Ascending aorta (tissue), 2 donors: ENCODE measurements around the gene ALPK3. TPM values are rescaled to one million over a fixed set of nuclear protein-coding genes. Genes with fewer than 3 reads are reported as not detected.
A peak's percentile ranks its signal among the peaks of the same experiment; 100 is the strongest.

ENCODE experiments used
- DNase-seq, 2 donors: peaks; one replicate each; pipeline ENCODE4 v3.0.0-alpha.2; 2019; ENCODE audit warnings: low spot score in 2 of 2
- H3K27ac ChIP-seq, 2 donors: fragments of 200-600 bp; sonication (generic); one replicate each; pipeline ENCODE4 v1.5.1; 2016 to 2017; ENCODE audit warnings: mild to moderate bottlenecking in 1 of 2
- H3K27me3 ChIP-seq: fragments of 200-600 bp; sonication (generic); one replicate; pipeline ENCODE4 v1.5.1; 2017
- H3K36me3 ChIP-seq, 2 donors: fragments of 200-600 bp; sonication (generic); one replicate each; pipeline ENCODE4 v1.5.1; 2016
- H3K4me1 ChIP-seq, 2 donors: fragments of 200-600 bp; sonication (generic); one replicate each; pipeline ENCODE4 v1.5.1; 2016 to 2017; ENCODE audit warnings: mild to moderate bottlenecking in 1 of 2
- H3K4me3 ChIP-seq, 2 donors: fragments of 200-600 bp; sonication (generic); one replicate each; pipeline ENCODE4 v1.5.1; 2016 to 2017; ENCODE audit warnings: mild to moderate bottlenecking in 1 of 2
- H3K9me3 ChIP-seq, 2 donors: fragments of 200-600 bp; sonication (generic); one replicate each; pipeline ENCODE4 v1.5.1; 2016
- intact Hi-C: fragments of 100-400 bp; cut with DNase I; formaldehyde crosslinking; loops from one replicate; pipeline ENCODE4 v1.15.1; 2023
- total RNA-seq: library from RNA; depleted of rRNA; stranded (reverse); fragments of >200 nt; gene quantifications from one replicate; pipeline ENCODE4 v1.1.0, GENCODE V29; 2016
- TF ChIP-seq, protein P1 (sequence below), 3 experiments: fragments of 200-600 bp in 2 of 3; fragments of 450-650 bp in 1 of 3; sonication (generic) in 2 of 3; IDR thresholded peaks; one replicate each; pipeline ENCODE4 v1.5.1; 2016 to 2019; ENCODE audit warnings: antibody characterized with exemption in 3 of 3, mild to moderate bottlenecking in 1 of 3, moderate library complexity in 1 of 3

ALPK3 gene, protein sequence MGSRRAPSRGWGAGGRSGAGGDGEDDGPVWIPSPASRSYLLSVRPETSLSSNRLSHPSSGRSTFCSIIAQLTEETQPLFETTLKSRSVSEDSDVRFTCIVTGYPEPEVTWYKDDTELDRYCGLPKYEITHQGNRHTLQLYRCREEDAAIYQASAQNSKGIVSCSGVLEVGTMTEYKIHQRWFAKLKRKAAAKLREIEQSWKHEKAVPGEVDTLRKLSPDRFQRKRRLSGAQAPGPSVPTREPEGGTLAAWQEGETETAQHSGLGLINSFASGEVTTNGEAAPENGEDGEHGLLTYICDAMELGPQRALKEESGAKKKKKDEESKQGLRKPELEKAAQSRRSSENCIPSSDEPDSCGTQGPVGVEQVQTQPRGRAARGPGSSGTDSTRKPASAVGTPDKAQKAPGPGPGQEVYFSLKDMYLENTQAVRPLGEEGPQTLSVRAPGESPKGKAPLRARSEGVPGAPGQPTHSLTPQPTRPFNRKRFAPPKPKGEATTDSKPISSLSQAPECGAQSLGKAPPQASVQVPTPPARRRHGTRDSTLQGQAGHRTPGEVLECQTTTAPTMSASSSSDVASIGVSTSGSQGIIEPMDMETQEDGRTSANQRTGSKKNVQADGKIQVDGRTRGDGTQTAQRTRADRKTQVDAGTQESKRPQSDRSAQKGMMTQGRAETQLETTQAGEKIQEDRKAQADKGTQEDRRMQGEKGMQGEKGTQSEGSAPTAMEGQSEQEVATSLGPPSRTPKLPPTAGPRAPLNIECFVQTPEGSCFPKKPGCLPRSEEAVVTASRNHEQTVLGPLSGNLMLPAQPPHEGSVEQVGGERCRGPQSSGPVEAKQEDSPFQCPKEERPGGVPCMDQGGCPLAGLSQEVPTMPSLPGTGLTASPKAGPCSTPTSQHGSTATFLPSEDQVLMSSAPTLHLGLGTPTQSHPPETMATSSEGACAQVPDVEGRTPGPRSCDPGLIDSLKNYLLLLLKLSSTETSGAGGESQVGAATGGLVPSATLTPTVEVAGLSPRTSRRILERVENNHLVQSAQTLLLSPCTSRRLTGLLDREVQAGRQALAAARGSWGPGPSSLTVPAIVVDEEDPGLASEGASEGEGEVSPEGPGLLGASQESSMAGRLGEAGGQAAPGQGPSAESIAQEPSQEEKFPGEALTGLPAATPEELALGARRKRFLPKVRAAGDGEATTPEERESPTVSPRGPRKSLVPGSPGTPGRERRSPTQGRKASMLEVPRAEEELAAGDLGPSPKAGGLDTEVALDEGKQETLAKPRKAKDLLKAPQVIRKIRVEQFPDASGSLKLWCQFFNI (N-terminal part only)
- 38.0 TPM for total RNA-seq

DNA sequence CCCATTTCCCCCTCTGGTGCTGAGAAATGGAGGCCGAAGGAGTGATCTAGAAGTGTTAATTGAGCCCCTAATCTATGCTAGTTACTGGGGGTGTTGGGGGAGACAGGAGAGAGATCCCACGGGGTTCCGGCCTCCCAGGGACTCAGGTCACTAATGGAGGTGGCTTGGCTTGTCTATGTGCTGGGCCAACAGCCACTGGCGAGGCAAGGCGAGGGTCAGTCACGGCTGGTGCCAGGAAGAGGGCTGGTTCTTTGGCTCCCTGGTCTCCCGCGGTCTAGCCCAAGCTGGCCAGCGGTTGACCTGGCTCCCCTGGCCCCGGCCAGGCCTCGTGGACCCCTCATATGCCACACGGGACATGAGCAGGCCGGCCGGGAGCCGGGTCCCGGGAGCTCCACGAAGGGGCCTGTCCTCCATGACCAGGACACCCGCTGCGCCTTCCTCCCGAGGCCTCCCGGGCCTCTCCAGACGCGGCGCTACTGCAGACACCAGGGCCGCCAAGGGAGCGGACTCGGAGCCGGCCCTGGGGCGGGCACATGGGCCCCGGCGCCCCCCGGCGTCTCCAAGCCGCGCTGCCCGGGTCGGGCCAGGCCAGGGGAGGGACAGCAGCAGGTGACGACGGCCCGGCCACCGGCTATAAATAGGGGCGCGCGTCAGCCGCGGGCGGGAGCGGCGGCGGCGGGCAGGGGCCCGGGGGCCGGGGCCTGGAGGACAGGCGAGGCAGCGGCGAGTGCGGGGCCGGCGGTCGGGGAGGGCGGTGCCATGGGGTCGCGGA is at the start of gene ALPK3:
Gene ALPK3, plus strand, starts transcription at position 663 of the 772 bp plus-strand sequence. Its CDS starts 97 bp downstream, at position 760.
- DNase-seq: peak; percentile 62 to 91
- H3K4me3 ChIP-seq: peak within 1 kb of the TSS; percentile 67 to 77
- H3K27ac ChIP-seq: peak within 1 kb of the TSS; percentile 98 to 99
- intact Hi-C loops: loop anchor here (1.0 to 2.0 kb wide), 6 partner anchors 23 to 229 kb away; partner anchors contain the start of genes SEC11A, WDR73 and ZNF592
- TF ChIP-seq, protein P1, sequence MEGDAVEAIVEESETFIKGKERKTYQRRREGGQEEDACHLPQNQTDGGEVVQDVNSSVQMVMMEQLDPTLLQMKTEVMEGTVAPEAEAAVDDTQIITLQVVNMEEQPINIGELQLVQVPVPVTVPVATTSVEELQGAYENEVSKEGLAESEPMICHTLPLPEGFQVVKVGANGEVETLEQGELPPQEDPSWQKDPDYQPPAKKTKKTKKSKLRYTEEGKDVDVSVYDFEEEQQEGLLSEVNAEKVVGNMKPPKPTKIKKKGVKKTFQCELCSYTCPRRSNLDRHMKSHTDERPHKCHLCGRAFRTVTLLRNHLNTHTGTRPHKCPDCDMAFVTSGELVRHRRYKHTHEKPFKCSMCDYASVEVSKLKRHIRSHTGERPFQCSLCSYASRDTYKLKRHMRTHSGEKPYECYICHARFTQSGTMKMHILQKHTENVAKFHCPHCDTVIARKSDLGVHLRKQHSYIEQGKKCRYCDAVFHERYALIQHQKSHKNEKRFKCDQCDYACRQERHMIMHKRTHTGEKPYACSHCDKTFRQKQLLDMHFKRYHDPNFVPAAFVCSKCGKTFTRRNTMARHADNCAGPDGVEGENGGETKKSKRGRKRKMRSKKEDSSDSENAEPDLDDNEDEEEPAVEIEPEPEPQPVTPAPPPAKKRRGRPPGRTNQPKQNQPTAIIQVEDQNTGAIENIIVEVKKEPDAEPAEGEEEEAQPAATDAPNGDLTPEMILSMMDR (IDR thresholded peaks at IDR 0.05): peak in 2 of 3 experiments; percentile 19 to 41
- peaks cover 12 to 40% of the 10 kb centered on the region in 2 donors for H3K4me1 ChIP-seq
- no peaks in the 10 kb centered on the region for H3K9me3 ChIP-seq
- no peaks in the 10 kb centered on the region for H3K36me3 ChIP-seq
- no peaks in the 10 kb centered on the region for H3K27me3 ChIP-seq

DNA sequence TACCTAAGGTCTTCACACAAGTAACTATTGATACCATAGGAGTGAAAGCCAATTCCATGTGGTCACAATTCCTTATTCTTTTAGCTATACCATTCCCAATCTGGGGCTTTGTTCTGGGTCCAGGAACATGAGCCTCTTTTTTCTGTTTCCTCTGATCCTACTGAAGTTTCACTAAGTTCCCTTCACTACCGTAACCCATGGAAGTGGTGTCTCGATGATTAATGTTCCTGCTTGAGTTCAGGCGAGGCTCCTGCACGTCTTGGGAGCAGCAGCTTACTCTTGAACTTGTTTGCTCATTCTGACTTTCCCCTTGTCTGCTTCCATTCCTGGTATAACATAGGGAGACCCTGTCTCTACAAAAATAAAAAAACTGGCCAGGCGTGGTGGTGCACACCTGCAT is 45.1 kb upstream of the ALPK3 start:
- H3K36me3 ChIP-seq: peaks cover 11 to 27% of the 10 kb centered on the region in 2 donors
- TF ChIP-seq, protein P1 (IDR thresholded peaks at IDR 0.05): no peak
- intact Hi-C loops: no loop called here
- H3K9me3 ChIP-seq: no peaks in the 10 kb centered on the region
- H3K27ac ChIP-seq: peak overlapping the region in 1 of 2 donors; percentile 34
- no peaks in the 10 kb centered on the region for H3K27me3 ChIP-seq
- no peak for DNase-seq
- H3K4me3 ChIP-seq: no peak overlapping the region
- peaks cover 2 to 7% of the 10 kb centered on the region in 2 donors for H3K4me1 ChIP-seq

DNA sequence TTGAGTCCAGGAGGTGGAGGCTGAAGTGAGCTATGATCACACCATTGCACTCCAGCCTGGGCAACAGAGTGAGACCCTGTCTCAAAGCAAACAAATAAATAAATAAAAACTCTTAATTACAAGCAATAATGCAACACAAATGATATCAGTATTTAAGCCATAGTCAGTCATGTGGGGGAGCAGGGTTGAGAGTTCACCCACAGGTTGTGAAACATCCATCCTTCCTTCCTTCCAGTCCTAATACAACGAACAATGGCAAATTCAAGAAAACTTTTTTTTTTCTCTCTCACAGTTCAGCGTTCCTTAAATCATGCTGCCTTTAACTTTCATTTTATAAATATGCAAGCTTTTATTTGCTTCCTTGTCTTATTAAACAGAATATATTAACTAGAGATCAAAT is 44.7 kb upstream of the ALPK3 start:
- H3K27ac ChIP-seq: peak overlapping the region in 1 of 2 donors; percentile 34
- TF ChIP-seq, protein P1 (IDR thresholded peaks at IDR 0.05): no peak

GRCh38 chr15:84773716-84774115 is 43.4 kb upstream of the ALPK3 start:
- Histone ChIP-seq H3K27me3 (no peaks in the 10 kb centered on the region), H3K27ac (no peak overlapping the region), H3K36me3 (peaks cover 9 to 12% of the 10 kb centered on the region in 2 donors), H3K4me1 (peaks cover 2 to 7% of the 10 kb centered on the region in 2 donors), H3K9me3 (no peaks in the 10 kb centered on the region), H3K4me3 (no peak overlapping the region)
- intact Hi-C loops: no loop called here
- DNase-seq: no peak
- TF ChIP-seq, protein P1 (IDR thresholded peaks at IDR 0.05): no peak

More for the DNA sequence above, 44.7 kb upstream of the ALPK3 start:
- no peak for DNase-seq
- Histone ChIP-seq H3K9me3 (no peaks in the 10 kb centered on the region), H3K36me3 (peaks cover 7 to 24% of the 10 kb centered on the region in 2 donors), H3K4me3 (no peak overlapping the region), H3K27me3 (no peaks in the 10 kb centered on the region), H3K4me1 (peaks cover 2 to 7% of the 10 kb centered on the region in 2 donors)
- intact Hi-C loops: no loop called here
